ENCODE measurements around the gene BCAS3. TPM values are rescaled to one million over a fixed set of nuclear protein-coding genes. Genes with fewer than 3 reads are reported as not detected.

BCAS3 gene
- total and polyA plus RNA-seq, 4 donors = 5.8 to 24.6 (median 10.1) TPM

DNA sequence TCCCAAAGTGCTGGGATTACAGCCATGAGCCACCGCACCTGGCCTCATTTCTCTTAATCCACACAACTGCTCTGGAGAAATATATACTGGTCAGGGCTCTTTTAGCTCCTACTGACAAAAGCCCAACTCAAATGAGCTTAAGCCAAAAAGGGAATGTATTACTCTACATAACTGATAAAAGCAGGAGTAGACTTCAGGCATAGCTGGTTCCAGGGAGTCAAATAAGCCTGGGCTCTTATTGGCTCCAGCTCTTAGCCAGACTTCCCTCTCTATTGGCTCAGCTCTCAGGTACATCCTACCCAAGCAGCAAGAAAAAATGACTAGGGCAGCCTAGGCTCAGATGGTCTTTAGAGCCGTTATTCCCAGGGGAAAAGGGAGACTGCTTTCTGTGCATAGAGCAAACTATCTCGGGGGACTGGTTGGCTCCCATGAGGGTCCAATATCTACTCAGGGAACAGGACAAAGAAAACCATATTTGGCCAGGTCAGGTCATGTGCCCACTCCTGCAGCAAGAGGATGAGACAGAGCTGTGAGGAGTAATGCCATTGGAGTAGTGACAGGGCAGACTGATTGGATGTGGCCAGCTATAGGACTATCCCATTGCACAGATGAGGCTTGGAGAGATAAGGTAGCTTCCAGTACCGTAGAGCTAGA, 743.2 kb downstream of the BCAS3 start:
- TF ChIP-seq, protein P1, sequence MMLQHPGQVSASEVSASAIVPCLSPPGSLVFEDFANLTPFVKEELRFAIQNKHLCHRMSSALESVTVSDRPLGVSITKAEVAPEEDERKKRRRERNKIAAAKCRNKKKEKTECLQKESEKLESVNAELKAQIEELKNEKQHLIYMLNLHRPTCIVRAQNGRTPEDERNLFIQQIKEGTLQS (IDR thresholded peaks at IDR 0.05) = no peak
- no peak for TF ChIP-seq TAF1 (conservative IDR thresholded peaks at IDR 0.05)
- no peak for TF ChIP-seq SP1 (IDR thresholded peaks at IDR 0.05)
- TF ChIP-seq RAD21 (IDR thresholded peaks at IDR 0.05) = no peak
- no peak for TF ChIP-seq EGR1 (IDR thresholded peaks at IDR 0.05; ENCODE audit: low read depth in 2 of 2)
- TF ChIP-seq, protein P2, sequence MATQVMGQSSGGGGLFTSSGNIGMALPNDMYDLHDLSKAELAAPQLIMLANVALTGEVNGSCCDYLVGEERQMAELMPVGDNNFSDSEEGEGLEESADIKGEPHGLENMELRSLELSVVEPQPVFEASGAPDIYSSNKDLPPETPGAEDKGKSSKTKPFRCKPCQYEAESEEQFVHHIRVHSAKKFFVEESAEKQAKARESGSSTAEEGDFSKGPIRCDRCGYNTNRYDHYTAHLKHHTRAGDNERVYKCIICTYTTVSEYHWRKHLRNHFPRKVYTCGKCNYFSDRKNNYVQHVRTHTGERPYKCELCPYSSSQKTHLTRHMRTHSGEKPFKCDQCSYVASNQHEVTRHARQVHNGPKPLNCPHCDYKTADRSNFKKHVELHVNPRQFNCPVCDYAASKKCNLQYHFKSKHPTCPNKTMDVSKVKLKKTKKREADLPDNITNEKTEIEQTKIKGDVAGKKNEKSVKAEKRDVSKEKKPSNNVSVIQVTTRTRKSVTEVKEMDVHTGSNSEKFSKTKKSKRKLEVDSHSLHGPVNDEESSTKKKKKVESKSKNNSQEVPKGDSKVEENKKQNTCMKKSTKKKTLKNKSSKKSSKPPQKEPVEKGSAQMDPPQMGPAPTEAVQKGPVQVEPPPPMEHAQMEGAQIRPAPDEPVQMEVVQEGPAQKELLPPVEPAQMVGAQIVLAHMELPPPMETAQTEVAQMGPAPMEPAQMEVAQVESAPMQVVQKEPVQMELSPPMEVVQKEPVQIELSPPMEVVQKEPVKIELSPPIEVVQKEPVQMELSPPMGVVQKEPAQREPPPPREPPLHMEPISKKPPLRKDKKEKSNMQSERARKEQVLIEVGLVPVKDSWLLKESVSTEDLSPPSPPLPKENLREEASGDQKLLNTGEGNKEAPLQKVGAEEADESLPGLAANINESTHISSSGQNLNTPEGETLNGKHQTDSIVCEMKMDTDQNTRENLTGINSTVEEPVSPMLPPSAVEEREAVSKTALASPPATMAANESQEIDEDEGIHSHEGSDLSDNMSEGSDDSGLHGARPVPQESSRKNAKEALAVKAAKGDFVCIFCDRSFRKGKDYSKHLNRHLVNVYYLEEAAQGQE (IDR thresholded peaks at IDR 0.05) = no peak
- no peak for TF ChIP-seq JUND (IDR thresholded peaks at IDR 0.05)
- no peak for TF ChIP-seq GABPA (IDR thresholded peaks at IDR 0.05 in 1 of 2, conservative IDR thresholded peaks at IDR 0.05 in 1 of 2)
- TF ChIP-seq, protein P3, sequence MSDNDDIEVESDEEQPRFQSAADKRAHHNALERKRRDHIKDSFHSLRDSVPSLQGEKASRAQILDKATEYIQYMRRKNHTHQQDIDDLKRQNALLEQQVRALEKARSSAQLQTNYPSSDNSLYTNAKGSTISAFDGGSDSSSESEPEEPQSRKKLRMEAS (IDR thresholded peaks at IDR 0.05) = no peak
- no peaks in the 10 kb centered on the region for H3K9me3 ChIP-seq (ENCODE audit: control insufficient read depth in 4 of 4, low read length in 3 of 4)
- no peak for DNase-seq (ENCODE audit: low spot score)
- no peak overlapping the region for H3K9ac ChIP-seq (ENCODE audit: low read depth in 1 of 2, low read length in 2 of 2)
- WGBS = 80% methylated on average over 4 of the region's 4 CpGs
- H3K4me1 ChIP-seq (ENCODE audit: control insufficient read depth in 4 of 4, insufficient read depth in 4 of 4, low read length in 3 of 4) = peaks cover 0 to 8% (median 3%) of the 10 kb centered on the region in 4 donors
- peaks cover 0 to 5% (median 0%) of the 10 kb centered on the region in 4 donors for H3K27me3 ChIP-seq (ENCODE audit: control insufficient read depth in 4 of 4, insufficient read depth in 4 of 4, low read length in 3 of 4)
- H3K4me3 ChIP-seq (ENCODE audit: low read depth in 1 of 3, low read length in 3 of 3) = no peak overlapping the region
- H3K36me3 ChIP-seq (ENCODE audit: control insufficient read depth in 4 of 4, insufficient read depth in 3 of 4, low read depth in 1 of 4, low read length in 3 of 4) = no peaks in the 10 kb centered on the region
- no peak overlapping the region for H3K27ac ChIP-seq (ENCODE audit: low read depth in 1 of 2, low read length in 2 of 2)

DNA sequence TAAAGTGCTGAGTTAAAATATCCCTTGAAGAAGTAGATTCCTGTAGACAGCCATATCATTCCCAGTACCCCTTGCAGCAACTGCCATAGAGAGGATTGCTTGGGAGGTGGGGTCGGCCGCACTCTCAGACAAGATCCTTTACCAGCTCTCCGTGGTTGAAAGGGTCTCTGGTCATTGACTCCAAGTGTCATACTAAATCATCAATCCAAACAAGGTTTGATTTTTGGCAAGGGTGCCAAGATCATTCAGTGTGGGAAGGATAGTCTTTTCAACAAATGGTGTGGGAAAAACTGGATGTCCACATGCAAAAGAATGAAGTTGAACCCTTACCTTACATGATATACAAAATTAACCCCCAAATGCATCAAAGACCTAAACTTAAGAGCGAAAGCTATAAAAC, 743.8 kb downstream of the BCAS3 start:
- Histone ChIP-seq H3K9ac (ENCODE audit: low read depth in 1 of 2, low read length in 2 of 2) (no peak overlapping the region), H3K9me3 (ENCODE audit: control insufficient read depth in 4 of 4, low read length in 3 of 4) (no peaks in the 10 kb centered on the region), H3K36me3 (ENCODE audit: control insufficient read depth in 4 of 4, insufficient read depth in 3 of 4, low read depth in 1 of 4, low read length in 3 of 4) (no peaks in the 10 kb centered on the region), H3K4me3 (ENCODE audit: low read depth in 1 of 3, low read length in 3 of 3) (no peak overlapping the region), H3K4me1 (ENCODE audit: control insufficient read depth in 4 of 4, insufficient read depth in 4 of 4, low read length in 3 of 4) (peaks cover 0 to 7% (median 3%) of the 10 kb centered on the region in 4 donors), H3K27me3 (ENCODE audit: control insufficient read depth in 4 of 4, insufficient read depth in 4 of 4, low read length in 3 of 4) (peaks cover 0 to 5% (median 0%) of the 10 kb centered on the region in 4 donors), H3K27ac (ENCODE audit: low read depth in 1 of 2, low read length in 2 of 2) (no peak overlapping the region)
- DNase-seq (ENCODE audit: low spot score) = no peak
- TF ChIP-seq, protein P4, sequence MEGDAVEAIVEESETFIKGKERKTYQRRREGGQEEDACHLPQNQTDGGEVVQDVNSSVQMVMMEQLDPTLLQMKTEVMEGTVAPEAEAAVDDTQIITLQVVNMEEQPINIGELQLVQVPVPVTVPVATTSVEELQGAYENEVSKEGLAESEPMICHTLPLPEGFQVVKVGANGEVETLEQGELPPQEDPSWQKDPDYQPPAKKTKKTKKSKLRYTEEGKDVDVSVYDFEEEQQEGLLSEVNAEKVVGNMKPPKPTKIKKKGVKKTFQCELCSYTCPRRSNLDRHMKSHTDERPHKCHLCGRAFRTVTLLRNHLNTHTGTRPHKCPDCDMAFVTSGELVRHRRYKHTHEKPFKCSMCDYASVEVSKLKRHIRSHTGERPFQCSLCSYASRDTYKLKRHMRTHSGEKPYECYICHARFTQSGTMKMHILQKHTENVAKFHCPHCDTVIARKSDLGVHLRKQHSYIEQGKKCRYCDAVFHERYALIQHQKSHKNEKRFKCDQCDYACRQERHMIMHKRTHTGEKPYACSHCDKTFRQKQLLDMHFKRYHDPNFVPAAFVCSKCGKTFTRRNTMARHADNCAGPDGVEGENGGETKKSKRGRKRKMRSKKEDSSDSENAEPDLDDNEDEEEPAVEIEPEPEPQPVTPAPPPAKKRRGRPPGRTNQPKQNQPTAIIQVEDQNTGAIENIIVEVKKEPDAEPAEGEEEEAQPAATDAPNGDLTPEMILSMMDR (IDR thresholded peaks at IDR 0.05; ENCODE audit: low read depth, low read length, missing input control) = no peak
- TF ChIP-seq FOXA1 (IDR thresholded peaks at IDR 0.05) = no peak
- no peak for TF ChIP-seq NR2F2 (IDR thresholded peaks at IDR 0.05)
- TF ChIP-seq, protein P1 (IDR thresholded peaks at IDR 0.05) = no peak
- TF ChIP-seq, protein P5, sequence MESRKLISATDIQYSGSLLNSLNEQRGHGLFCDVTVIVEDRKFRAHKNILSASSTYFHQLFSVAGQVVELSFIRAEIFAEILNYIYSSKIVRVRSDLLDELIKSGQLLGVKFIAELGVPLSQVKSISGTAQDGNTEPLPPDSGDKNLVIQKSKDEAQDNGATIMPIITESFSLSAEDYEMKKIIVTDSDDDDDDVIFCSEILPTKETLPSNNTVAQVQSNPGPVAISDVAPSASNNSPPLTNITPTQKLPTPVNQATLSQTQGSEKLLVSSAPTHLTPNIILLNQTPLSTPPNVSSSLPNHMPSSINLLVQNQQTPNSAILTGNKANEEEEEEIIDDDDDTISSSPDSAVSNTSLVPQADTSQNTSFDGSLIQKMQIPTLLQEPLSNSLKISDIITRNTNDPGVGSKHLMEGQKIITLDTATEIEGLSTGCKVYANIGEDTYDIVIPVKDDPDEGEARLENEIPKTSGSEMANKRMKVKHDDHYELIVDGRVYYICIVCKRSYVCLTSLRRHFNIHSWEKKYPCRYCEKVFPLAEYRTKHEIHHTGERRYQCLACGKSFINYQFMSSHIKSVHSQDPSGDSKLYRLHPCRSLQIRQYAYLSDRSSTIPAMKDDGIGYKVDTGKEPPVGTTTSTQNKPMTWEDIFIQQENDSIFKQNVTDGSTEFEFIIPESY (IDR thresholded peaks at IDR 0.05) = no peak
- no peak for TF ChIP-seq FOXA2 (IDR thresholded peaks at IDR 0.05)
- TF ChIP-seq EGR1 (IDR thresholded peaks at IDR 0.05; ENCODE audit: low read depth in 2 of 2) = no peak
- TF ChIP-seq RAD21 (IDR thresholded peaks at IDR 0.05) = no peak
- no peak for TF ChIP-seq YY1 (IDR thresholded peaks at IDR 0.05)
- TF ChIP-seq GABPA (IDR thresholded peaks at IDR 0.05 in 1 of 2, conservative IDR thresholded peaks at IDR 0.05 in 1 of 2) = no peak
- TF ChIP-seq, protein P3 (IDR thresholded peaks at IDR 0.05) = no peak
- no peak for TF ChIP-seq JUND (IDR thresholded peaks at IDR 0.05)
- no peak for TF ChIP-seq HNF4A (conservative IDR thresholded peaks at IDR 0.05)
- no peak for TF ChIP-seq SP1 (IDR thresholded peaks at IDR 0.05)
- no peak for TF ChIP-seq TAF1 (conservative IDR thresholded peaks at IDR 0.05)
- TF ChIP-seq HNF4G (IDR thresholded peaks at IDR 0.05) = no peak
- TF ChIP-seq RXRA (IDR thresholded peaks at IDR 0.05) = no peak
- 80% methylated on average over 4 of the region's 4 CpGs for WGBS
